GM12891 (cell line): ENCODE data around the gene PDK3.

Experiments
- DNase-seq: peaks from one replicate; pipeline ENCODE4 v3.0.0; 2011; ENCODE audit warnings: low spot score; ENCODE audit not compliant: insufficient read length
- FAIRE-seq: peaks from 2 replicates; lab custom pipeline; 2011; peaks lifted over from hg19 to GRCh38; lab: Jason Lieb, UNC
- PAX5 ChIP-seq: IDR thresholded peaks from 2 replicates; pipeline ENCODE4 v1.6.1; 2011; ENCODE audit warnings: low read length, moderate library complexity, mild to moderate bottlenecking; ENCODE audit not compliant: insufficient read depth, severe bottlenecking
- POLR2A ChIP-seq: IDR thresholded peaks from 2 replicates; pipeline ENCODE4 v1.6.1; 2011; ENCODE audit warnings: low read depth, low read length, control low read depth
- POLR2AphosphoS5 ChIP-seq: IDR thresholded peaks from 2 replicates; pipeline ENCODE4 v1.6.1; 2011; ENCODE audit warnings: low read depth, low read length, control low read depth
- POU2F2 ChIP-seq: IDR thresholded peaks from 2 replicates; pipeline ENCODE4 v1.6.1; 2011; ENCODE audit warnings: low read depth, mild to moderate bottlenecking, control low read depth, low read length, moderate library complexity
- SPI1 ChIP-seq: IDR thresholded peaks from 2 replicates; pipeline ENCODE4 v1.6.1; 2011; ENCODE audit warnings: low read depth, low read length, control low read depth
- TAF1 ChIP-seq: IDR thresholded peaks from 2 replicates; pipeline ENCODE4 v1.6.1; 2011; ENCODE audit warnings: low read depth, low read length, control low read depth

The PDK3 gene

GRCh38 chrX:24550166-24550565, 85.1 kb downstream of the PDK3 start:
- no peak for TF ChIP-seq TAF1
- no peak for TF ChIP-seq POU2F2
- no peak for TF ChIP-seq POLR2A
- TF ChIP-seq PAX5 = no peak
- TF ChIP-seq SPI1 = no peak
- TF ChIP-seq POLR2AphosphoS5 = no peak
- peak; percentile 68 for FAIRE-seq
- no peak for DNase-seq

- TF ChIP-seq TAF1 (no peak), SPI1 (no peak), PAX5 (no peak), POU2F2 (no peak), POLR2A (no peak), POLR2AphosphoS5 (no peak)
- FAIRE-seq (no peak), DNase-seq (no peak)
Observed at GRCh38 chrX:24553011-24553410, 87.9 kb downstream of the PDK3 start.

GRCh38 chrX:24561121-24561520, 96.0 kb downstream of the PDK3 start:
- DNase-seq (peak; percentile 17), FAIRE-seq (peak; percentile 97)
- no peak for TF ChIP-seq POU2F2
- TF ChIP-seq PAX5 = no peak
- TF ChIP-seq POLR2AphosphoS5 = no peak
- no peak for TF ChIP-seq TAF1
- no peak for TF ChIP-seq POLR2A
- no peak for TF ChIP-seq SPI1

- no peak for FAIRE-seq
- DNase-seq = no peak
- TF ChIP-seq POU2F2 = no peak
- TF ChIP-seq POLR2A = no peak
- TF ChIP-seq TAF1 = no peak
- no peak for TF ChIP-seq PAX5
- no peak for TF ChIP-seq SPI1
- no peak for TF ChIP-seq POLR2AphosphoS5
Observed at GRCh38 chrX:24563291-24564010, 98.4 kb downstream of the PDK3 start.

GRCh38 chrX:24566240-24566639, 101.2 kb downstream of the PDK3 start:
- DNase-seq (no peak), FAIRE-seq (peak; percentile 13)
- TF ChIP-seq POU2F2 = no peak
- TF ChIP-seq POLR2AphosphoS5 = no peak
- no peak for TF ChIP-seq POLR2A
- TF ChIP-seq TAF1 = no peak
- TF ChIP-seq SPI1 = no peak
- TF ChIP-seq PAX5 = no peak

GRCh38 chrX:24567169-24567568, 102.1 kb downstream of the PDK3 start:
- TF ChIP-seq POLR2AphosphoS5 (no peak), POU2F2 (no peak), TAF1 (no peak), POLR2A (no peak), PAX5 (no peak), SPI1 (no peak)
- DNase-seq = no peak
- no peak for FAIRE-seq

- FAIRE-seq (peak; percentile 23), DNase-seq (no peak)
- TF ChIP-seq PAX5 (no peak), SPI1 (no peak), POU2F2 (no peak), POLR2A (no peak), TAF1 (no peak), POLR2AphosphoS5 (no peak)
Observed at GRCh38 chrX:24574743-24575142, 109.7 kb downstream of the PDK3 start.

- TF ChIP-seq SPI1 (no peak), POU2F2 (no peak), POLR2A (no peak), TAF1 (no peak), PAX5 (no peak), POLR2AphosphoS5 (no peak)
- DNase-seq (no peak), FAIRE-seq (no peak)
Observed at GRCh38 chrX:24575496-24575895, 110.4 kb downstream of the PDK3 start.

- TF ChIP-seq POLR2AphosphoS5 (no peak), PAX5 (no peak), POLR2A (no peak), SPI1 (no peak)
- DNase-seq (no peak), FAIRE-seq (no peak)
Observed at GRCh38 chrX:24577091-24577490, 112.0 kb downstream of the PDK3 start.
